ENCODE data around the gene NR2E3.
A peak's percentile ranks its signal among the peaks of the same experiment; 100 is the strongest.

NR2E3 gene

DNA sequence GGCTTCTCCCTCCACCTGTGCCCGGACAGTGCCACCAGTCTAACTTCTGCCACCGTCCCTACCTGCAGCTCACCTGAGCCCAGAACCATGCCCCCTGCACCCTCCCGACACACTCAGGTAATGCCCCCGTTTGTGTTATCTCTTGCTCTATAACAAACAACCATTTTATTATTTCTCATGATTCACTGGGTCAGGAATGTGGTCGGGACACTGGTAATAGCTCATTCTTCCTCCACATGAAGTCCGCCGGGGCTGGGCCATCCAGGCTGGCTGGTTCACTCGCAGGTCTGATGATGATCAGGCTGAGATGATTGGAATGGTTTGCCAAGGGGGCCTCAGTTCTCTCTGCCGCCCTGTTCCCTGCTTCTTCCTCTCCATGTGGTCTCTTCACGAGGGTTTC, 20.3 kb upstream of the NR2E3 start:
- DNase-seq (ENCODE audit: low spot score) (peak; percentile 78), FAIRE-seq (no peak)

- DNase-seq (ENCODE audit: low spot score), result no peak
- no peak for FAIRE-seq
Observed at GRCh38 chr15:71791975-71792374, 18.4 kb upstream of the NR2E3 start.

- DNase-seq (ENCODE audit: low spot score), result peak; percentile 76
- FAIRE-seq, result no peak
Observed at GRCh38 chr15:71792521-71792920, 17.8 kb upstream of the NR2E3 start.

DNA sequence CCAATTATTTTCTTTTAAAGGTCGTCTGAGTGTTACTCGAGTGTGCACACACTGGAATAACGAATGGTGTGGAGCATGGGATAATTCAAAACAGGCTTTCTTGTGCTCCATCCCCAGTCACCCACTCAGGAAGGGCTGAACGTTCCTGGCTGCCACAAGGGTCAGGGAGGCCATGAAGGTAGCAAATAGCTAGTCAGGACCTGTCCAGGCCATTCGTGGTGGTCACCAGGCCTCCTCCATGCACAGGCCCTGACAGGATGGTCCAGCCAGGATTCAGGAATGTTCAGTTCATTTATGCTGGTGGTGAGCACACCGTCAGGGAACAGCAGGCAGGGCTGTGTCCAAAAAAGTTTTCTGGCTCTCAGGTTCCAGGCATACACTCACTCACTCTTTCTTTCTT, 11.7 kb upstream of the NR2E3 start:
- DNase-seq (ENCODE audit: low spot score) (no peak), FAIRE-seq (no peak)

DNA sequence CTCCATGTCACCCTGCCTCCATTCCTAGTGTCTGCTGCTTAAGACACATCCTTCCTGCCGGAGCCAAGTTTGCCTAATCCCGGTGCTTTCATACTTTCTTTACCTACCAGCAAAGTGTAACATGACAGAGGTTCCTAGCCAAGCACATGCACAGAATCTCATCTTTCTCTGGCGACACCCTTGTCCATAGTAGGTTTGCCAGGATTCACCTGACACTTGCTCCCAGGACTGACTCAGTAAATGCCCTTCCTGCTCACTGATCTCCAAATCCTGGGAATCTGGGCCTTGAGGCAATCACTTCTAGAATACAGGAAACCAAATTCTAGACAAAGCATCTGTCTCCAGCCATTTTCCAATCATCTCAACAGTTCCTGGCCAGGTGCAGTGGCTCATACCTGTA, 10.2 kb upstream of the NR2E3 start:
- FAIRE-seq (no peak), DNase-seq (ENCODE audit: low spot score) (no peak)

DNA sequence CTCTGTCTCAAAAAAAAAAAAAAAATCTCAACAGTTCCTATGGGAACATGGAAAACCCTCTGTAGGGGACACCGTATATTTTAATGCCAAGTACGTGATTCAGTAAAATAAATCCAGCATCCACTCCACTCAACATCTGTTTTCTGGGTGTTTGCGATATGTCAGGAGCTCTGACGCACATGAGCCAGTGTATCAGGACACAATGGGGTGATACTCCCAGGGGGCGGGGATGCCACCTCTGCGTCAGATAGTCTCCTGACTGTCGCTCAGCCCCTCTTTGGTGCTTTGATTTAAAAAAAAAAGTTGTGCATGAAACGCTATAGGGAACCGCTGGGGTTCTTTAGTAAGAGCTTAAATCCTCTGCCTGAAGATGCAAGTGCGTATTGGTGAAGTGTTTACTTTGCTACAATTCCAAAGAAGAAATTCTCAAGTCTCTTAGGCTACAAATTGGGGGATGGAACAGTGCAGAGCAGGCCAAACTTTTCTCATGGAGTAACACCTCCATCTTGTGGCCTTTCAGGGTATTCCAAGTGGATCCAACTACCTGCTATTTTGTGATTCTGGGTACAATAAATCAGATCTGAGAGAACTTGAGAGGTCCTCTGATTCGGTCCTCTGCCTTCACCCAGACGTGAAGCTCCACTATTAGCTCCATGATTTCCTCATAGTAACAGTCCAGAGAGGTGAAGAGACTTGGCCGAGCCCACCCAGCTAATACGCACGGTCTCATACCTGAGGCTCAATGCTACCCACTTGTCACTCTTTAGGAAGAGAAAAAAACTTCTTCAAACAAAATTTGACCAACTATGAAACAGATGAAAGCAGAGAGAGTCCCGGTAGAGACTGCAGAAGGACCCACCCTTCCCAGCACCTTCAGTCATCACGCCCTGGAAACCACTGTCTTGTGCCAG, 9.3 kb upstream of the NR2E3 start:
- peak; percentile 68 for DNase-seq (ENCODE audit: low spot score)
- no peak for FAIRE-seq

GRCh38 chr15:71801935-71802655, 8.3 kb upstream of the NR2E3 start:
- DNase-seq (ENCODE audit: low spot score) (no peak), FAIRE-seq (no peak)

DNA sequence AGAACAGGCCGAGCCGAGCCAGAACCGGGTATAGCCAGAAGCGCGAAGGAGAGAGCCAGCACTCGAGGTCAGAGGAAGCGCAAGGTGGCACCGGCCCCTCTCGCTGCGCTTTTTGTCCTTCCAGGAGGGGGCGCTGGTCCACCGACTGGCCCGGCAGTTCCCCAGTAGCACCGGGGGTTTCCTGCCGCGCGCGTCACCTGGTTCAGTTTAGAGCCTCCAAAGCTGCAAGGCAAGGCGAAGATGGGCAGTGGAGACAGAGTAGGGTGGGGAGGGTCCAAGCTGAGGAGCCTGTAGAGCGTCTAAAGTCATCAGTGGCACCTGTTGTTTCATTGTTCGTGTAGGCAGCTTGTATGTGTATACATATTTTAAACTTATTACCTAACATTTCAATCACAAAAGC, 7.6 kb upstream of the NR2E3 start:
- no peak for FAIRE-seq
- no peak for DNase-seq (ENCODE audit: low spot score)

DNA sequence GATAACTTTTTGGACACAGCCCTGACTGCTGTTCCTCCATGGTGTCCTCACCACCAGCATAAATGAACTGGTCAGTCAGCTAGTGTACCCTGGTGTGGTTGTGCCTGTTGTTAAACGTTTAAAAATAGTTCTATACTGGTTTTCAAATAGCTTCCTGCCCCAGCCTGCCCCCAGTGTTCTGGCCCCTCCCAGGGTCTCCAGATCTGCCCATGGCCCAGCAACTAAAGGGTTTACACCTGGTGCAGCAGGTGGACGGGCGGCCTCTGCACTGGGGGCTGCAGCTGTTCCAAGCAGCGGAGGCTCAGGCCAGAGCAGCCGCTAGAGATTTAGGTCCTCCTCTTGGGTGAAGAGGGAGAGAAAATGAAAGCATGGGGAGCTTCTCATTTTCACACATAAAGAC, 6.1 kb upstream of the NR2E3 start:
- FAIRE-seq (no peak), DNase-seq (ENCODE audit: low spot score) (no peak)

GRCh38 chr15:71804695-71805470, 5.5 kb upstream of the NR2E3 start:
- no peak for FAIRE-seq
- DNase-seq (ENCODE audit: low spot score), result no peak

GRCh38 chr15:71806452-71806931, 3.9 kb upstream of the NR2E3 start:
- FAIRE-seq (no peak), DNase-seq (ENCODE audit: low spot score) (peak; percentile 36)

DNA sequence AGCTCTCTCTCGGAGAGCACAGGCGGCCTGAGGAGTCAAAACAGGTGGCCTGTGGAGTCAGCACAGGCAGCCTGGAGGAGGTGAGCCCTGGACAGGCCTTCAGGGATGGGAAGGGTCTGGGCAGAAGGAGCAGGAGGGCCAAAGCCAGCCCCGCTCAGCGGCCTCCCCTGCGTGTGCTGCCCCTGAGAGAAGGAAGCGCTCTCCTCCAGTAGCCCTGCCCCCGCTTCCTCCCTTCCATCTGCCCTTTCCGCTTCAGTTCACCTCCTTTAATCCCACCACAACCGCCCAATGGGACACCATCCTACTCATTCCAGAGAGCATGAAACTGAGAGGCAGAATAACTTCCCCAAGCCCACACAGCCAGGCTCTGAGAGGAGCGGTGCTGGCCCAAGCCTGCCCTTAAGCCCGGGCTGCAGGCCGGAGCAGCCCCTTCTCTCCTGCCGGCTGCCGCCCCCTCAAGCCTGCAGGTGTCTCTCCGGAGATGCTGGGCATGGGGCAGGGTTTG, 3.2 kb upstream of the NR2E3 start:
- FAIRE-seq (peak; percentile 46), DNase-seq (ENCODE audit: low spot score) (no peak)

DNA sequence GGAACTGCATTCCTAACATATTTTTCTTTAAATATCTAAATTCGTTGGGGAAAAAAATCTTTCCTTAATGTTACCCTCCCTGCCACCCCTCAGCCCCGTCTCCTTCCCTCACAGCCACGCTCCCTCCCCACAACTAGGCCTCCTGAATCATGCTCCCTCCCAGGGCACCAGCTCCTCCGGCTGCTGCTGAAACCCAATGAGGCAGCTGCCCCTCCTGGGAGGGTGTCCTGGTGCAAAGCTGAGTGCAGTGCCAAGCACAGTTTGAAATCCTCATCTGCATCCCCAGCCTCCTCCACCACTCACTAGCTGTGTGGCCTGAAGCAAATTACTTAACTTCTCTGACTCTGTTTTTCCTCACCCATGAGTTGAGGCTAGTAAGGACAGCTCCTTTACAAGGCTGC, 2.7 kb upstream of the NR2E3 start:
- DNase-seq (ENCODE audit: low spot score) (peak; percentile 47), FAIRE-seq (peak; percentile 40)

GRCh38 chr15:71808311-71809020, 1.9 kb upstream of the NR2E3 start:
- FAIRE-seq, result no peak

GRCh38 chr15:71809346-71809745, 1.0 kb upstream of the NR2E3 start:
- FAIRE-seq (no peak), DNase-seq (ENCODE audit: low spot score) (no peak)

More at GRCh38 chr15:71808311-71809020, 1.9 kb upstream of the NR2E3 start:
- no peak for DNase-seq (ENCODE audit: low spot score)

GRCh38 chr15:71811036-71811736, 832 bp downstream of the NR2E3 start:
- DNase-seq (ENCODE audit: low spot score) (no peak), FAIRE-seq (no peak)

- DNase-seq (ENCODE audit: low spot score), result no peak
- FAIRE-seq, result peak; percentile 17
Observed at GRCh38 chr15:71811752-71812735, 1.7 kb downstream of the NR2E3 start.

- no peak for DNase-seq (ENCODE audit: low spot score)
- FAIRE-seq, result no peak
Observed at GRCh38 chr15:71812966-71813722, 2.8 kb downstream of the NR2E3 start.
